ENCODE results near the gene MCL1.

- TF ChIP-seq, protein P1, sequence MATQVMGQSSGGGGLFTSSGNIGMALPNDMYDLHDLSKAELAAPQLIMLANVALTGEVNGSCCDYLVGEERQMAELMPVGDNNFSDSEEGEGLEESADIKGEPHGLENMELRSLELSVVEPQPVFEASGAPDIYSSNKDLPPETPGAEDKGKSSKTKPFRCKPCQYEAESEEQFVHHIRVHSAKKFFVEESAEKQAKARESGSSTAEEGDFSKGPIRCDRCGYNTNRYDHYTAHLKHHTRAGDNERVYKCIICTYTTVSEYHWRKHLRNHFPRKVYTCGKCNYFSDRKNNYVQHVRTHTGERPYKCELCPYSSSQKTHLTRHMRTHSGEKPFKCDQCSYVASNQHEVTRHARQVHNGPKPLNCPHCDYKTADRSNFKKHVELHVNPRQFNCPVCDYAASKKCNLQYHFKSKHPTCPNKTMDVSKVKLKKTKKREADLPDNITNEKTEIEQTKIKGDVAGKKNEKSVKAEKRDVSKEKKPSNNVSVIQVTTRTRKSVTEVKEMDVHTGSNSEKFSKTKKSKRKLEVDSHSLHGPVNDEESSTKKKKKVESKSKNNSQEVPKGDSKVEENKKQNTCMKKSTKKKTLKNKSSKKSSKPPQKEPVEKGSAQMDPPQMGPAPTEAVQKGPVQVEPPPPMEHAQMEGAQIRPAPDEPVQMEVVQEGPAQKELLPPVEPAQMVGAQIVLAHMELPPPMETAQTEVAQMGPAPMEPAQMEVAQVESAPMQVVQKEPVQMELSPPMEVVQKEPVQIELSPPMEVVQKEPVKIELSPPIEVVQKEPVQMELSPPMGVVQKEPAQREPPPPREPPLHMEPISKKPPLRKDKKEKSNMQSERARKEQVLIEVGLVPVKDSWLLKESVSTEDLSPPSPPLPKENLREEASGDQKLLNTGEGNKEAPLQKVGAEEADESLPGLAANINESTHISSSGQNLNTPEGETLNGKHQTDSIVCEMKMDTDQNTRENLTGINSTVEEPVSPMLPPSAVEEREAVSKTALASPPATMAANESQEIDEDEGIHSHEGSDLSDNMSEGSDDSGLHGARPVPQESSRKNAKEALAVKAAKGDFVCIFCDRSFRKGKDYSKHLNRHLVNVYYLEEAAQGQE (tag by site-specific recombination; IDR thresholded peaks at IDR 0.05), result no peak
- TF ChIP-seq, protein P2, sequence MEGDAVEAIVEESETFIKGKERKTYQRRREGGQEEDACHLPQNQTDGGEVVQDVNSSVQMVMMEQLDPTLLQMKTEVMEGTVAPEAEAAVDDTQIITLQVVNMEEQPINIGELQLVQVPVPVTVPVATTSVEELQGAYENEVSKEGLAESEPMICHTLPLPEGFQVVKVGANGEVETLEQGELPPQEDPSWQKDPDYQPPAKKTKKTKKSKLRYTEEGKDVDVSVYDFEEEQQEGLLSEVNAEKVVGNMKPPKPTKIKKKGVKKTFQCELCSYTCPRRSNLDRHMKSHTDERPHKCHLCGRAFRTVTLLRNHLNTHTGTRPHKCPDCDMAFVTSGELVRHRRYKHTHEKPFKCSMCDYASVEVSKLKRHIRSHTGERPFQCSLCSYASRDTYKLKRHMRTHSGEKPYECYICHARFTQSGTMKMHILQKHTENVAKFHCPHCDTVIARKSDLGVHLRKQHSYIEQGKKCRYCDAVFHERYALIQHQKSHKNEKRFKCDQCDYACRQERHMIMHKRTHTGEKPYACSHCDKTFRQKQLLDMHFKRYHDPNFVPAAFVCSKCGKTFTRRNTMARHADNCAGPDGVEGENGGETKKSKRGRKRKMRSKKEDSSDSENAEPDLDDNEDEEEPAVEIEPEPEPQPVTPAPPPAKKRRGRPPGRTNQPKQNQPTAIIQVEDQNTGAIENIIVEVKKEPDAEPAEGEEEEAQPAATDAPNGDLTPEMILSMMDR (tag by site-specific recombination; IDR thresholded peaks at IDR 0.05), result no peak
Observed at GRCh38 chr1:150534002-150534401, 45.4 kb downstream of the MCL1 start.

All from HEK293 (cell line).